Measurements from ENCODE around the gene OFD1. TPM values are rescaled to one million over a fixed set of nuclear protein-coding genes. Genes with fewer than 3 reads are reported as not detected.

OFD1 gene
- total and polyA plus RNA-seq, 2 of the 8 experiments (the other 6 are each of a cell fraction or from before 2014, with no cell fraction given) = 8.0 to 23.4 TPM

- TF ChIP-seq CHD7 (IDR thresholded peaks at IDR 0.05; ENCODE audit: insufficient replicate concordance, low read length) (no peak), CBX5 (IDR thresholded peaks at IDR 0.05; ENCODE audit: low read depth, low read length) (no peak), CREB1 (IDR thresholded peaks at IDR 0.05) (no peak), EGR1 (IDR thresholded peaks at IDR 0.05; ENCODE audit: borderline replicate concordance, low read depth, low read length) (no peak), SAP30 (IDR thresholded peaks at IDR 0.05; ENCODE audit: insufficient read depth, insufficient replicate concordance, low read length) (no peak), SP2 (IDR thresholded peaks at IDR 0.05; ENCODE audit: low read length) (no peak), SIN3A (conservative IDR thresholded peaks at IDR 0.05 in 1 of 2, IDR thresholded peaks at IDR 0.05 in 1 of 2; ENCODE audit: low read depth in 1 of 2, low read length in 2 of 2) (no peak), TBP (IDR thresholded peaks at IDR 0.05; ENCODE audit: low read depth, low read length) (no peak), GTF2F1 (IDR thresholded peaks at IDR 0.05; ENCODE audit: borderline replicate concordance, low read depth, low read length) (no peak), RAD21 (IDR thresholded peaks at IDR 0.05 in 1 of 2, conservative IDR thresholded peaks at IDR 0.05 in 1 of 2; ENCODE audit: low read depth in 2 of 2, low read length in 2 of 2) (no peak)
These were observed 36.6 kb upstream of the OFD1 start (continued) for GRCh38 chrX:13697976-13698375.

Data from H1 (cell line).